GM18498 (cell line): ENCODE data around the gene MSH3.

Experiments
- ATAC-seq: cut with Tn5 transposase; IDR thresholded peaks from one replicate; pipeline ENCODE4 v1.9.1; 2021; ENCODE audit warnings: mild to moderate bottlenecking, moderate library complexity; ENCODE audit not compliant: unreplicated experiment

The MSH3 gene

DNA sequence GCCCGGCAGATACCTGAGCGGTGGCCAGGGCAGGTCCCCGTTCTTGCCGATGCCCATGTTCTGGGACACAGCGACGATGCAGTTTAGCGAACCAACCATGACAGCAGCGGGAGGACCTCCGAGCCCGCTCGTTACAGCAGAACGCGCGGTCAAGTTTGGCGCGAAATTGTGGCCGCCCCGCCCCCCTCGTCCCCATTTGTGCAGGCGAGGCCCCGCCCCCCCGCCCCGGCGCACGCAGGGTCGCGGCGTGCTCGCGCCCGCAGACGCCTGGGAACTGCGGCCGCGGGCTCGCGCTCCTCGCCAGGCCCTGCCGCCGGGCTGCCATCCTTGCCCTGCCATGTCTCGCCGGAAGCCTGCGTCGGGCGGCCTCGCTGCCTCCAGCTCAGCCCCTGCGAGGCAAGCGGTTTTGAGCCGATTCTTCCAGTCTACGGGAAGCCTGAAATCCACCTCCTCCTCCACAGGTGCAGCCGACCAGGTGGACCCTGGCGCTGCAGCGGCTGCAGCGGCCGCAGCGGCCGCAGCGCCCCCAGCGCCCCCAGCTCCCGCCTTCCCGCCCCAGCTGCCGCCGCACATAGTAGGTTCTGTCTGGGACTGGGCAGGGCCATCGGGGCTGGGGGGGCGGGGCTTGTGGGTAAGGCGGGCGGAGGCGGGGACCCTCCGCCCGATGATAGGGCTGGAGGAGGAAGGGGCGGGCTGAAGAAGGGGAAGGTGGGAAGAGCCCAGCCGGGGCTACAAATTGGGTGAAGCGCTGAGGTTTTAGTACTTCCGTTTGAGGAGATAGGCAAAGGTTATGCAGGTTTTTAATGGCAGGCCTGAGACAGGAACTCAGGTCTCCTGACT, at the start of gene MSH3, which contains the start of gene DHFR:
TSS of gene MSH3 (plus strand) at position 262 of the 840 bp plus-strand sequence. CDS start at position 338, 76 bp downstream.
TSS of gene DHFR (minus strand) at position 593 of the 840 bp plus-strand sequence. CDS start at position 99, 494 bp downstream.
- peak; percentile 54 for ATAC-seq

DNA sequence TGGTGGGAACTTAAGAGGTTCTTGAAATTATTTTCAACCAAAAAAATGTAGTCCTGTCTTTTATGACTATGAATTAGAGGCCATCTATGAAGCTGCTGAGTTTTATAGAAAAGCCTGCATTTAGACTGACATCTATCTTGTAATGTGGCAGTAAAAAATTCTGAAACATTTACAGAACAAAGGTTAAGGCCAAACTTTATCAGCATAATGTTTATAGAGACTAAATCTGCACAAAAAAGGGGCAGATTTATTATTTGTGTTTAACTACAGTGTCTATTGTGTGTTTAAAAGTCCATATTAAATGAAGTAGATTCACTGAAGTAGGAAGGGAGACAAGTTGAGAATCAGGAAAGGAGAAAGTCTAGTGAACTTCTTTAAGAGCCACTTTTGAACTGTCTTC, 47.1 kb upstream of the MSH3 start:
- no peak for ATAC-seq

DNA sequence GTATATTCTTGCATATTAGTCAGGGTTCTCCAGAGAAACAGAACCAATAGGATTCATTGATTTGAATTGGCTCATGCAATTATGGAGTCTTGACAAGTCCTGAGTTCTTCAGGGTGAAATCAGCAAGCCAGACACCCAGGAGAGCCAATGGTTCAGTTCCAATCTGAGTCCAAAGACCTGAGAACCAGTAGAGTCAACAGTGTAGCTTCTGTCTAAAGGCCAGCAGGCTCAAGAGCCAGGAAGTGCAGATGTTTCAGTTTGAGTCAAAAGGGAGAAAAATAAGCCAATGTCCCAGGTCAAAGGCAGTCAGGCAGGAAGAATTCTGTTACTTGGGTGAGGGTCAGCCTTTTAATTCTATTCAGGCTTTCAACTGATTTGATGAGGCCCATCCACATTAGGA, 46.6 kb upstream of the MSH3 start:
- peak; percentile 69 for ATAC-seq

DNA sequence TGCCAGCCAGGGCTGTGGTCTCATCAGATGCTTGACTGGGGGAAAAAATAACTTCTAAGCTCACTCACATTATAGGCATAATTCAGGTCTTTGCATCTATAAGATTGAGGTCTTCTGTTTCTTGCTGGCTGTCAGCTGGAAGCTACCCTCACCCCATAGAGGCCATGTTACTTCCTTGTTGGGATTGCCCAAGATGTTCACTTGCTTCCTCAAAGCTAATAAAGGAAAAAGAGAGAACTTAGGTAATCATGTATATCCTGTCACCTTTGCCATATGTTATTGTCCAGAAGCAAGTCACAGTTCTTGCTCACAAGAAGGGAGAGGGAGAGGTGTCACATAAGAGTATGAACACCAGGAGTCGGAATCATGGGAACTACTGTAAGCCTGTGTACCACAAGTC, 45.7 kb upstream of the MSH3 start:
- ATAC-seq = no peak

DNA sequence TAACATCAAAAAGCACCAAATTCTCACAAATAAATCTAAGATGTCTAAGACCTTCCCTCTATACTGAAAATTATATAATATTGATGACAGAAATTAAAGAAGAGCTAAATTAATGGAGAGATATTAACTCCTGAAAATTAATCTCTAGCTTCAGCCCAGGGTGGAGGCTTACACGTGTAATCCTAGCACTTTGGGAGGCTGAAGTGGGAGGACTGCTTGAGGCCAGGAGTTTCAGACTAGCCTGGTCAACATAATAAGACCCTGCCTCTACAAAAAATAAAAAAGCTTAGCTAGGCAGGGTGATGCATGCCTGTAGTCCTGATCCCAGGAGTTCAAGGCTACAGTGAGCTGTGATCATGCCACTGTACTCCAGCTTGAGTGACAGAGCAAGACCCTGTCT, 44.8 kb upstream of the MSH3 start:
- no peak for ATAC-seq

DNA sequence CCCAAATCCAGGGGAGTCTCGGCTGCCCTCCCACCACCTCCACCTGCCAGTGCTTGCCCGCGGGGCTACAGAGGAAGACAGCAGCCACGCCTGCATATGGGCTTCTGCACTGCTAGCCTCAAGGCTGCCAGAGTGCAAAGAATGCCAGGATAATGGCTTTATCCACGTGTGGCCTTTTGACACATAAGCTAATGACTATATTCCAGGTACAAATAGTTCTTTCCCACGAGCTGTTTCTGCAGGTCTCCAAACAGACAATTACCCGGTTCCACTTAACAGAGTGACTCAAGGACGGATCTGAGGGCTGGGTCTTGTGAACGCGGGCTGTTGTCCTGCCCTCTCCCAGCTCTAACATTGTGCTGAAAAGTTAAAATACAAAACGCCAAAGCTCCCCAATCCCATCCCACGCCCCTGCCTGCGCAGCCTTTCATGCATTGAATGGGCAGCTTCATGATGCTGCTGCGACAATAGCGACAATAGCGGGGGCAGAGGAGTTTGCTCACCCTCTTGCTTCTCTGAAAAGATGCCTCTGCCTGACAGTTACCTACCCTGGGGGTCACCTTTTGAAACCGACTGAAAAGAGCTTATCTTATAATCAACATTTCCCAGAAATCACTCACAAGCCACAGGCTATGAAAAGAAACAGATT, 39.1 kb upstream of the MSH3 start:
- ATAC-seq = no peak

DNA sequence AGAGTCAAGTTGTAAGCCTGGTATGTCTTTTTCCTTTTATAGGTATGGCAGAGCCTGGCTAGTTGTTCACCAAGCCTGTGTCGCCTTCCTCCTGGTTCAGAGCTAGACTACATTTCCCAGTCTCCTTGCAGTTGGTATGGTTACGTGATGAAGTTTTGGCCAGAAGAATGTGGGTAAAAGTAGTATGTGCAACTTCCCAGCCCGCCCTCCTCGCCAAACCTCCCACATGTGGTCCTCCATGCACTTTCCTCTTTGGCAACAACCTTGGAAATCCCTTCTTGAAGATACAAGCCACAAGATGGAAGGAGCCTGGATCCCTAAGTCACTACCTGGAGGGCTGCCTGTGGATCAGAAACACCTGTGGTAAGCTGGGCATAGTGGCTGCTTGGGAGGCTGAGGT, 36.0 kb upstream of the MSH3 start:
- ATAC-seq = no peak

DNA sequence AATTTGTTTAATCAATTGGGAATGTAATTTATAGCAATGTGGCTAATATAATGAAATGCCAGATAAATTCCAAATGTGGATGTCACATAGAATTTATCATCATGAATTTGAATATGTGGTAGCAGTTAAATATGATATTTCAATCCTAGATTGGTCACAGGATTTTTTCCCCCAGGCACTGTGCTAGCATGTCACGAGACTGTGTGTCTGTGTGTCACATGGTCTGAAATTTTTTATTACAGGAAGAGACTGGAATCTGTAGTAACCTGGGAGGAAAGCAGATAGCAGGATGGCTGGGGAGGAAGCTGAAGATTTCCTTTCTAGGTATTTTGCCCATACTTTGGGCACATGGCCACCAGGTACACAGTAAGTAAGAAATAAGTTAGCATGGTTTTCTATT, 35.4 kb upstream of the MSH3 start:
- ATAC-seq = no peak

DNA sequence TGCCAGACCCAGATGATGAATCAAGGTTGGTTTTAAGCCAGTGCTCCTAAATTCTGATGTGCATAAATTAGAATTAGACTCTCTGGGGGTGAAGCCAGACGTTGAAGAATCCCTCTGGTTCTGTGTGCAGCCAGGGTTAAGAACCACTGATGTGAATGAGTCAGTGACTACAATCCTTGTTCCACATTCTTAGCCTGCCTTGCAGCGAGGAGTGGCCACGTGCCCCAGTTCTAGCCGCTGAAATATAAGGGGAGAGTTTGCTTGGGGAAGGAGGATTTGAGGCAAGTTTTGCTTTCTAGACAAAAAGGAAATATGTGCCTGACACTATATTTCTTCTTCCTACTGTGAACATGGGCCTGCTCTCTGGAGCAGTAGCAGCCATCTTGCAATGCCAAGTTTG, 34.2 kb upstream of the MSH3 start:
- no peak for ATAC-seq

DNA sequence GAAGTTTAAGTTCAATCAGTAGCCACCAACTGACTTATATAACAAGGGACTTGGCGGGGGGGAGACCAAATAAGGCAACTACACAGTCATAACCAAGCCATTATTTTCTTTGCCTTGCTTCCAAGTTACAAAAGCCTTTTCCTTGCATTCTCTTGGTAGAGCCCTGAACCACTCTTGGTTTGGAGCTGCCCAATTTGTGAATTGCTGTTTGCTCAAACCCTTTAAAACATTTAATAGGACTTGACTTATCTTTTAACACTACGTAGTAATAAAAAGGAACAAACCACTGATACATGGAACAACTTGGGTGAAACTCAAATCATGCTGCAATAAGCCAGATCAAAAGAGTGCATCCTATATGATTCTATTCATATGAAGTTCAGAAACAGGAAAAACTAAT, 31.7 kb upstream of the MSH3 start:
- no peak for ATAC-seq

DNA sequence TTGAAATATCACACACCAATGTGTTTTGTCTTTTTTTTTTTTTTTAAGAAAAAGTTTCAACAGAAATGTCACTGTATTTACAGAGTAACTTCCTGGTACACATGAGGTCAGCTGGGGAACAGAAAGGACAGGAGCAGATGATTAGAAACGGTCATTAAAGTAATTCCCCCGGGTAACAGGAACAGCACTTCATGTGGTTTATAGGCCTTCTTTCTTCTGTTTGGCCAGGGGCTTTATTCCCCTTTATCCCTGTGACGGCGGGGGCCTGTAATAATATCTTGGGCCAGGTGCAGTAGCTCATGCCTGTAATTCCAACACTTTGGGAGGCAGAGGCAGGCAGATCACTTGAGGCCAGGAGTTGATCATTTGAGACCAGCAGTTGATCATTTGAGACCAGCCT, 30.5 kb upstream of the MSH3 start:
- no peak for ATAC-seq

DNA sequence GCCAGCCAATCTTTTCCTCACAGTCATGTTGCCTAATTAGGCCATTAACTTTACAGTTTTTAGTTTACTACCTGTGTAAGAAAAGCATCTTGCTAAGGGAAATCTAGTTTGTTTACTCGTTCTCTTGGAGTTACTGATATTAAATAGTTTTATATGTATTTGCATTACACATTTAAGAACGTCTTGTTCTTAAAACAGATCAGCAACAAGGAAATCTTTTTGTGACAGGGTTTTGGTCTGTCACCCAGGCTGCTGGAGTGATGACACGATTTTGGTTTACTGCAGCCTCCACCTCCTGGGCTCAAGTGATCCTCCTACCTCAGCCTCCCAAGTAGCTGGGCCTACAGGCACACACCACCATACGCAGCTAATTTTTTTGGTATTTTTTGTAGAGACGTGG, 29.2 kb upstream of the MSH3 start:
- no peak for ATAC-seq

DNA sequence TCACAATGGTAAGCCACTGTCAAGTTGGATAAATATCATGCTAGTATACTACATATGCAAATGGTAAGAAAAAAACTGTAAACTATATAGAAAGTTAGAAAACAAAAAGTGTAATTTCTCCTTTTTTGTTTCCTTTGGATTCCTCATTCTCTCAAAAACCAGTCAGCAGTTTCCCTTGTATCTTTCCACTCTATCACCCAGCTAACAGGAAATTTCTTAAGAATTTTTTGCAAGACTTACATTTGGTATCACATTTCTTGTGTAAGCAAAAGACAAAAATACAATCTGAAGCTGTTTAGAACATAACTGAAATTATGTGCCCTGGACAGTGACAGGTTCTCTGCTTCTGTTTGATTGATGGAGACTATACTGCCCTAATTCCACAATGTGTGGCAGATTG, 25.2 kb upstream of the MSH3 start:
- no peak for ATAC-seq

DNA sequence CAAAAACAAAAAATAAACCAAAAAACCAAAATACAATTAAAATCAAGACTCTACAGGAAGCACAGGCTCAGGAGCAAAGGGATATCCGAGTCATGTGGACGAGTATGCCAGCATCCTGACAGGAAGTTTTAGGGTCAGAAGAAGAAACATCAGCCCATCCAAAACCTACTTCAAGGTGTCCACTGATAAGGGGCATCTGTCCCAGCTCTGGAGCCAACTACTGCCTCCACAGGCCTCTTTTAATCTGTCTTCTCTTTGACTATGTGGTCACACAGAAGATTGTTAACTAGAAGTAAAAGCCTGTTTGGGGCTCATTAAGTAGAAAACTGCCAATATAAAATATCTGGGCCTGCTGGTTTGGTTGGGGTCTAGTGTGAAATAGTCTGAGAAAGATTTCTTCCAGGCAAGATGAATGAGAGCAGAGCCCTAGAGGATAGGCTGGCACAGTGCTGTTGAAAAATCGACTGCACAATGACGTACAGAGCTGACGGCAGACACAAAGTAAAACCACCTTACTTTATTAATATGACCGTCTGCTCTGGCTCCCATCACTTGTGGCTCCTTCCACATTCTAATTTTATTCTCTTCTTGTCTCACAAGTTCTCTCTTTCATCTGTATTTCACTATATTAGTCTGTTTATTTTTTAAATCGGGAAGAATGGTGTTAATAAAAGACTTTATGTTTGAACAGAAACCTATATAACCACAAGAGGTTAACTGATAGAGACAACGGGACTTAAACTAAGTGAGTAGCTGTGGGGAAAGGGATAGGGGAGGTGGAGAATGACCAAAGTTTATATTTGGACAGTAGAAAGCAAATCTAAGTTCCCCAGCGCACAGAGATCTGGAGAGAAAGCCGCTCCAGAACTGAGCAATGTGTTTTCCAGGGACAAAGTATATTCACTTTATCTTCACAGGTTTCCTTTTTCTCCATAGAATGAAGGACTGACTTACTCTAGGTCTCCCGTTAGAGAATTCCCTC, 22.9 kb upstream of the MSH3 start:
- no peak for ATAC-seq

DNA sequence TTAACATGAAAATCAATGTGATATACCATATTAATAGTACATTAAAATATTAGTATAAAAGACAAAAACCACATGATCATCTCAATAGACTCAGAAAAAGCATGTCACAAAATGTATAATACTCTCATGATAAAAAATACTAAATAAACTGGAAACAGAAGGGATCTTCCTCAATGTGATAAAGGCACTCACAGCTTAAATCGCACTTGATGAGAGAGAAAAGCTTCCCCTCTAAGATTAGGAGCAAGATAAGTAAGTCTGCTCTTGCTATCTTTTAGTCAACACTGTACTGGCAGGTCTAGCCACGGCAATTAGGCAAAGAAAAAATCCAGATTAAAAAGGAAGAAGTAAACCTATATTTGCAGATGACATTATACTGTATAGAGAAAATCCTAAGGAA, 21.8 kb upstream of the MSH3 start:
- no peak for ATAC-seq

DNA sequence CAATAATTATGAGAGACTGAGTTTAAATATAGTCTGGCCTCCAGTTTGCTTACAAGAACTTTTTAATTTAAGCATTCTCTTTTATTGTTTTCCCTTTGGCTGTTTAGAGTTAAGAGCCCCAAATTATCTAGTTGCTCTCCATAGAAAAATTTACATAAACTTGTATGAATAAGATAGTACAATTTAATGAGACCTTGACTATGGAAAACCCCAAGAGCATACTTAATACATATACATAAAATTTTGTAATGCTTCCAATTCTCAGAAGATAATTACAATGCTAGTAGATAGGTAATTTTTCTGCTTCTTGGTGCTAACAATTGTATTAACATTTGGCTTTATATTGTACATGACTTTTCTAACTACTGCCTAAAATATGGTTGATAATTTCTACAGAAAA, 20.3 kb upstream of the MSH3 start:
- no peak for ATAC-seq

DNA sequence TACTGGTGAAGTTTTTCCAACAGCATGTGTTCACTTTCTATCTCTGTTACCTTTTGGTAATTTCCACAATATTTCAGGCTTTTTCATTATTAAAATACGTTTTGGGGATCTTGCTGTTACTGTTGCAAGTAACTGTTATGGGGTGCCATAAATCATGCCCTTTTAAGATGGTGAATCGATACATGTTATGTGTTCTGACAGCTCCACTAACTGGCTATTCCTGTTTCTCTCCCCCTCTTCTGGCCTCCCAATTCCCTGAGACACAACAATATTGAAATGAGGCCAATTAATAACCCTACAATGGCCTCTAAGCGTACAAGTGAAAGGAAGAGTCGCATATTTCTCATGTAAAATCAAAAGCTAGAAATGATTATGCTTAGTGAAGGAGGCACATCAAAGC, 13.1 kb upstream of the MSH3 start:
- no peak for ATAC-seq

DNA sequence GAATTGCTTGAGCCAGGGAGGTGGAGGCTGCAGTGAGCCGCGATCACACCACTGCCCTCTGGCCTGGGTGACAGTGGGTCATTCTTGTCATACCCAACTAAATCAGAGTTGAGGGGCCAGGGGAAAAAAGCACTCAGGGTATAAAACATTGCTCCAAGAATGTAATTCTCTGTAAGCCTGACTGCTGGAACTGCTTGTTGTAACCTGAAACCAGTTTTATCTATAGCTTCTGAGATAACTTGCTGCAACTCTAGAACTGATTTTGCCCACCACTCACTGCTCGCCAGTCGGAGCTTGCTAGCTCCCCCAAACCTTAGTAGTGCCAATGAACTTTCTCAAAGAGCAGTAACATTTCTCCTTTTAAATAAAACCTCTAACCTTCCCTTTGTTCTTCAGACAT, 9.6 kb upstream of the MSH3 start:
- no peak for ATAC-seq

DNA sequence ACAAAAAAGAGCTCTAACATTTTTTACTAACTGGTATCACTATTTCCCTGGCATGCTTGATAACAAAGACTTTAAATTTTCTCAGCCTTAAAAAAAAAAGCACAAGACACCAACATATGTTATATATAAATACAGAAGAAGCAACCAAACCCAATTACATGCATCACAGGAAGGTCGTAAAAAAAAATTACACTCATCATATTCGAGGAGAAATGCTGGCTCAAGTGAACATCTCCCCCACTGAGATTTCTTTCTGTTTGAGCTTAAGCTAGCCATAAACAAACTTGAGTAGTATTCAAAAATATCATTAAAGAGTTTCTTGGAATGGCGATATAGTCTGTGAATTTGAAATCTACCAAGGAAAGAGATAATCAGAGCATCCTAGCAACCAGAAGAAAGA, 7.5 kb upstream of the MSH3 start:
- no peak for ATAC-seq

DNA sequence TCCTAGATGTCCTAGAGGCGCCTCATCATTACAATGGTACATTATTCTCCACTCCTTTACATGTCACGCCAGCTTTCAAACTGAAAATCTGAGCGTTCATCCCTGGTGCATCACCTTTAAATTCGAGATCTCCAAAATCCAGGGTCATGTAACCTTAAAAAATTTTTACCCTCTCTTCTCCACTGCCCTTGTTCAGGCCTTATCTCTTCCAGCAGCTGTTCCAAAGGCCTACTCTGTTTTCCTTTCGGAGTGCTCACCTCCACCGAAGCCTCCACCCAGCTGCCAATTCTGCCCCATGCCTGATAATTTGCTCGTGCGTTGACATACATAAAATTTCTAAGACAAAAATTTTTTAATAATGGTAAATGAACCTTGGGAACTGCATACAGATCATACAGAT, 950 bp upstream of the MSH3 start:
- no peak for ATAC-seq

DNA sequence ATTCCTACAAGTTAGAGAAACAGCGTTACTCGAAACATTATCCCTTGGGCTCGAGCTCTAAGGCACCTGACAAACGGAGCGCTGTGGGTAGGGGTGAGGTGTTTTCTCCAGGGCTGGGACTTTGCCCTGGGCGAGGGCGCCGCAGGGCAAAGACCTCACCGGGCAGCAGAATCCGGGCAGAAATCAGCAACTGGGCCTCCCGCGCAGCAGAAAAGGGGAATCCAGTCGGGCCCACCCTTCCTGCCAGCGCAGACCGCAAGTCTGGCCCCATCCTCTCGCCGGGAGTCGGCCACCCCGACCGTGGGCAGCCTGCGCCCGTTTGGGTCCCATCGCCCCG, 430 bp upstream of the MSH3 start:
- peak; percentile 0 for ATAC-seq
